GM06990 (cell line): ENCODE data around the gene GLIS1.

Experiments
- DNase-seq: peaks from one replicate; pipeline ENCODE4 v3.0.0-alpha.2; 2011; ENCODE audit not compliant: insufficient read length; ENCODE audit errors: extremely low read depth
- H3K27me3 ChIP-seq: replicated peaks from 2 replicates; pipeline ENCODE4 v1.6.0; 2011; ENCODE audit warnings: low read length; ENCODE audit not compliant: control insufficient read depth, insufficient read depth
- H3K36me3 ChIP-seq: 2 replicates; pipeline ENCODE4 v1.5.1; 2011; ENCODE audit warnings: low read length; ENCODE audit not compliant: control insufficient read depth, insufficient read depth
- H3K4me3 ChIP-seq: replicated peaks from 2 replicates; pipeline ENCODE4 v1.5.1; 2011; ENCODE audit warnings: low read depth, mild to moderate bottlenecking, control low read depth, low read length
- TF ChIP-seq, protein P1 (sequence below): IDR thresholded peaks from 2 replicates; pipeline ENCODE4 v1.5.1; 2011; ENCODE audit warnings: low read length, control low read depth, mild to moderate bottlenecking, inconsistent platforms; ENCODE audit not compliant: insufficient read depth, poor library complexity, severe bottlenecking

The GLIS1 gene

DNA sequence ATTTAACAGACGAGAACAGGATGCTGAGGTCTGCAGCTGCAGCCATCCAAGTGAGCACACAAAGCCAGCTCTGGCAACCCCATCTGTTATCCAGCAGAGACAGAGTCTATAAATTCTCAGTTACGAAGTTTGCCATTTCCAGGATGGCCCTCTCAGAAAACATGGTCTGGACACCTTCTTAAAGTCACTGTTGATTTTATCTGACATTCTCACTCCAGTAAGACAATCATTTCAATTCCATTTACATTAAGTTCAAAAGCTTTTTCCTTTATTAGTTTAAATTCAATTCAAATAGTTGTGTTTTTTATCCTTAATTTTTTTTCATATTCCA lies 154.2 kb downstream of the GLIS1 start:
- H3K27me3 ChIP-seq: peaks cover 2% of the 10 kb centered on the region
- no peaks in the 10 kb centered on the region for H3K36me3 ChIP-seq
- TF ChIP-seq, protein P1, sequence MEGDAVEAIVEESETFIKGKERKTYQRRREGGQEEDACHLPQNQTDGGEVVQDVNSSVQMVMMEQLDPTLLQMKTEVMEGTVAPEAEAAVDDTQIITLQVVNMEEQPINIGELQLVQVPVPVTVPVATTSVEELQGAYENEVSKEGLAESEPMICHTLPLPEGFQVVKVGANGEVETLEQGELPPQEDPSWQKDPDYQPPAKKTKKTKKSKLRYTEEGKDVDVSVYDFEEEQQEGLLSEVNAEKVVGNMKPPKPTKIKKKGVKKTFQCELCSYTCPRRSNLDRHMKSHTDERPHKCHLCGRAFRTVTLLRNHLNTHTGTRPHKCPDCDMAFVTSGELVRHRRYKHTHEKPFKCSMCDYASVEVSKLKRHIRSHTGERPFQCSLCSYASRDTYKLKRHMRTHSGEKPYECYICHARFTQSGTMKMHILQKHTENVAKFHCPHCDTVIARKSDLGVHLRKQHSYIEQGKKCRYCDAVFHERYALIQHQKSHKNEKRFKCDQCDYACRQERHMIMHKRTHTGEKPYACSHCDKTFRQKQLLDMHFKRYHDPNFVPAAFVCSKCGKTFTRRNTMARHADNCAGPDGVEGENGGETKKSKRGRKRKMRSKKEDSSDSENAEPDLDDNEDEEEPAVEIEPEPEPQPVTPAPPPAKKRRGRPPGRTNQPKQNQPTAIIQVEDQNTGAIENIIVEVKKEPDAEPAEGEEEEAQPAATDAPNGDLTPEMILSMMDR: no peak
- no peak for DNase-seq
- H3K4me3 ChIP-seq: no peak overlapping the region

DNA sequence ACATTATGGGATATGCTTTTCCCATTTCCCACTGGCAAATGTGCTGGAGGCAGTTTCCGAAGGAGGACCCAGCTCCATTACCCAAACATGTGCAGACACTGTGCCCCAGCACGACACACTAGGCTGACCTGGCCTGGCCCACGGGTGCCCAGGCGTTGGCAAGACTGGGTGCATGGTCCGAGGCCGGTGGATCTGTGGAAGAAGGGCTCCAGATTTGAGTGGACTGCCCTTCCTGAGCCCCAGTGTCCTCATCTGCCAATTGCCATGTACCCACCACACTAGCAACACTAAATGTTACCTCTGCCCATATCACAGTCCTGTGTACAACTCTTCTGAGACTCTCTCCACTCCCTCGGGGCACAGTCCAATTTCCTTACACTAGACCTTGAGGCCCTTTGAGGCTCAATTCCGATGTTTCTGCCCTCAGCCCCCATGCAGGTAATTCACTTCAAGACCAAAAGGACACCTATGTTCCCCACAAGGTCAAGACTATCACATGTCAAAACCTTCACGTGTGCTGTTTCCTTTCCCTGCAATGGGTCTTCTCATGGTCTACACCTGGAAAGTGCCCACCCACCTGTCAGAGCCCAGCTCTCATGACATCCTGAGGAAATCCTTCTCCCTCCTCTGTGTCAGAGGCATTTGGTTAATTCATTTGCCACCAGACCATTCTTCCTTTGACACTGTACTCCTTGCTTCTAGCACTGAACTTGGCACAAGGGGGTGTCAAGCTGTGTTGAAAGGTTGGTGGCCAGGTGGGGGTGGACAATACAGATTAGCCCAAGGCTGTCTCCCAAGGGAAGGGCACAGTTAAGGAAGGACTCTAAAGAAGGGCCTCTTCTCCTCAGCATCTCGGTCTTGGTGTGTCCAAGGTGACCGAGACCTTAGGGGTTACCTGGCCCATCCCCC lies 154.8 kb downstream of the GLIS1 start:
- TF ChIP-seq, protein P1: no peak
- no peak for DNase-seq
- Histone ChIP-seq H3K27me3 (peaks cover 2% of the 10 kb centered on the region), H3K36me3 (no peaks in the 10 kb centered on the region), H3K4me3 (no peak overlapping the region)

DNA sequence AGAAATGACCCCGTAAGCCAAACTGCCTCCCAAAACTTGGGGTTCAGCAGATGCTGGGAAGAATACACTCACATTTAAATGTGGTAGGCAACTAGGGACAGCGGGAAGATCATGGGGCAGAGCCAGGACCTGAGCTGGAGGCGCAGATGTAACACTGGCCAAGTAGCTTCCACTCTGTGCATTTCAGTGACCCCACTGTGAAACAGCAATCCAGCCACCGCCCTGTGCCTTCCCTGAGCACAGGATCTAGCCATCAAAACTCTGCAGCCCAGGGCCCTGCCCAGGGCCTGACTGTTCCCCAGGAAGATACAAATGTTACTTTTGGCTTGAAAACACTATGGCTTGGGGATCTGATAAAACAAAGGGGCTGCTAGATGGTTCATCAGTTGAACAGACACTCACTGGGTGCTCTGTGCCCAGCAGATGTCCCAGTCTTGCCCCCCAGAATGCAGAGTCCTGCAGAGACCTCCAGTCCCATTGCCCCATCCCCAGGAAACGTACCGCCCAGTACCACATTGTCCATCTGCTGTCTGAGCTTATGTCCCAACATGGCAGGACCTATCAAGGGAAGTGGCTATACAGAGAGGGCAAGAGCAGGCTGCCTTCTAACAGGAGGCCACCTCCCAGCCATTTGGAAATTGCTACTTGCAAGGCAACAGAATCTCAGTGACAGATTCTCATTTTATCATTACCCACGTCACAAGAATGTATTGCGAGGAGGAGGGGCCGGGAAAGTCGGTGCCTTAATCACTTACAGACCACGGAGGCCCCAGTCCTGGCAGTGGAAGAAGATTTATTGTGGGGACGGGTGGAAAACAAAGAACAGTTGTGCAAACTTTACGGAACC lies 155.7 kb downstream of the GLIS1 start:
- peaks cover 2% of the 10 kb centered on the region for H3K27me3 ChIP-seq
- H3K36me3 ChIP-seq: no peaks in the 10 kb centered on the region
- H3K4me3 ChIP-seq: no peak overlapping the region
- TF ChIP-seq, protein P1: no peak
- no peak for DNase-seq

DNA sequence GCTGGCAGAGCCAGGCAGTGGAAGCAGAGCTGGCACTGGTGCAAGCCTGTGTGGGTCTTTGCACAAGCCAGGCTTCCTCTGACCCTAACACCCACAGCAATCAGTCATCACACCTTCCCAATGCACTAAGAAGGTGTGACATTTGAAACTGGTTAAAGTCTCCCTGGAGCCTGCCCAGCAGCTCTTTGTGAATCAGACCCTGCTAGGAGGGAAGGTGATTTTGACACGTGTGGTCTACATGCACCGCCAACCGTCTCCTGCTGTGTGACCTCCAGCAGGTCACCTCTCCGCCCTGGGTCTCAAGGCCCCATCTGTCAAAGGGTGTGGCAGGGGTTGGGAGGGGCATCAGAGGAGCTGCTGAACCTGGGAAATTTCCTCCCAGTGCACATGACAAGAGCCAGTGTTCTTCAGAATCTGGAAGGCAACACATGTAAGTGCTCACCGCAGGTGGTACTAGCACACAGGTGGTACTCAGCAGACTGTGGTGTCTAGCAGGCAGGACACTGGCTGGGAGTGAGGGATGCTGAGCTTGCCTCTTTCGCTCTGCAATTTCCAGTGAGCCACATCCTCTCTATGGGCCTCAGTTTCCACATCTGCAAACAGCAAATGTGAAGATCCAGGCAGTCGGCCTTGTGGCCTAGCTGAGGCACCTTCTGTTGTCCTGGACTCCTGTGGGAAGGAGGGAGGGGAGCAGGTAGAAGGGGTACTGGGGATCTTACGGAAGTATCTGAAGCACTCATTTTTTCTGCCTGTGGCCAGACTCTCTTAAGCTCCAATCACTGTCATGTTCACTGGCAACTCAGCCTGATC lies 156.5 kb downstream of the GLIS1 start:
- DNase-seq: no peak
- Histone ChIP-seq H3K36me3 (no peaks in the 10 kb centered on the region), H3K4me3 (no peak overlapping the region), H3K27me3 (peaks cover 2% of the 10 kb centered on the region)
- TF ChIP-seq, protein P1: no peak

DNA sequence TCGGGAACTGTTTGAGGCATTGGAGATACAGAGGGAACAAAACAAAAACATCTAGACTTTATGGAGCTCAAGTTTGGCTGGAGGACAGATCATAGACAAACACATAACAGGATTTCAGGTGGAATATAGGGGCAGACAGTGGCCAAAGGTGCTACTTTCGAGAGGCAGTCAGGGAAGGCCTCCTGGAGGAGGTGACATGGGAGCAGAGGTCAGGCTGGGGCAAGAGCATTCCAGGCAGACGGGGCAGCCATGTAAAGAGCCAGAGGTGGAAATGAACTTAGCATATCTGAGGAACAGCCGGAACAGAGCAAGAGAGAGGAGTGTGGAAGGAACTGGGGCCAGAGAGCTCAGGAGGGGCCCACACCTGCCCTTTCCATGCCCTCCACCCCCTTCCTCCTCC lies 157.5 kb downstream of the GLIS1 start:
- TF ChIP-seq, protein P1: no peak
- Histone ChIP-seq H3K27me3 (peaks cover 2% of the 10 kb centered on the region), H3K36me3 (no peaks in the 10 kb centered on the region), H3K4me3 (no peak overlapping the region)
- DNase-seq: no peak
